ENCODE measurements around the gene HM13.
"Not testable (repeated sequence)": the region's sequence is repeated elsewhere in the genome, so short reads cannot be mapped to it uniquely, and the experiment has no call there.

HM13 gene

GRCh38 chr20:31593221-31594001, 79.2 kb downstream of the HM13 start:
- DNase-seq (ENCODE audit: low spot score), result no peak

- DNase-seq (ENCODE audit: low spot score), result no peak
Observed at GRCh38 chr20:31594002-31594557, 79.8 kb downstream of the HM13 start.

- DNase-seq (ENCODE audit: low spot score), result no peak
Observed at GRCh38 chr20:31594558-31595379, 80.5 kb downstream of the HM13 start.

GRCh38 chr20:31595380-31595653, 81.1 kb downstream of the HM13 start:
- no peak for DNase-seq (ENCODE audit: low spot score)

- peak; percentile 88 for DNase-seq (ENCODE audit: low spot score)
Observed at GRCh38 chr20:31595654-31596411, 81.6 kb downstream of the HM13 start.

- not testable (repeated sequence) for DNase-seq (ENCODE audit: low spot score)
Observed at GRCh38 chr20:31596412-31596715, 82.1 kb downstream of the HM13 start.

- no peak for DNase-seq (ENCODE audit: low spot score)
Observed at GRCh38 chr20:31596831-31597480, 82.7 kb downstream of the HM13 start.

- DNase-seq (ENCODE audit: low spot score), result no peak
Observed at GRCh38 chr20:31597481-31597855, 83.2 kb downstream of the HM13 start.

GRCh38 chr20:31602431-31602778, 88.2 kb downstream of the HM13 start:
- DNase-seq (ENCODE audit: low spot score), result no peak

- DNase-seq (ENCODE audit: low spot score), result no peak
Observed at GRCh38 chr20:31602779-31603441, 88.7 kb downstream of the HM13 start.

GRCh38 chr20:31603822-31604566, 89.8 kb downstream of the HM13 start:
- peak; percentile 98 for DNase-seq (ENCODE audit: low spot score)

- DNase-seq (ENCODE audit: low spot score), result no peak
Observed at GRCh38 chr20:31604567-31605030, 90.4 kb downstream of the HM13 start.

- peak; percentile 98 for DNase-seq (ENCODE audit: low spot score)
Observed at GRCh38 chr20:31605031-31605901, 91.0 kb downstream of the HM13 start, which contains the start of gene ID1. ID1 (plus strand) TSS chr20:31605289; CDS start chr20:31605388, 99 bp downstream.

- no peak for DNase-seq (ENCODE audit: low spot score)
Observed at GRCh38 chr20:31605902-31606803, 91.9 kb downstream of the HM13 start.

- no peak for DNase-seq (ENCODE audit: low spot score)
Observed at GRCh38 chr20:31606804-31607639, 92.8 kb downstream of the HM13 start.

GRCh38 chr20:31607640-31608250, 93.5 kb downstream of the HM13 start:
- no peak for DNase-seq (ENCODE audit: low spot score)

GRCh38 chr20:31608251-31608945, 94.2 kb downstream of the HM13 start:
- peak; percentile 69 for DNase-seq (ENCODE audit: low spot score)
